ENCODE measurements around the gene ELAPOR1.

Gene ELAPOR1

DNA sequence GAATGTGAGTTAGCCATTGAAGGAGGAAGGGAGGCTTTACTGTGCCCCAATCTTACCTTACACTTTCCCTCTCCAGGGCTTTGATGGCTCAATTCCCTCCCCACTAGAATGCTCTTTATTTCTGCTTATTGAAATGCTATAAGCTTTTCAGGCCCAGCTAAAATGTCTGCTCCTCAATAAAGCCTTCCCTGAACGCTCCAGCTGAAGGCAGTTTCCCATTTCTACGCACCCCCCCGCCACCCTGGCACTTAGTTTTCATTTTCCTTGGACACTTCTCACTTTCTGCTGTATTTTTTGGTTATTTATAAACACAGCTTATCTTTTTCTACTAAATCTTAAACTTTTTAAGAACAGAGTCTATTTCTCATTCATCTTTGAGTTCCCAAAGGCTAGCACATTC lies 30.4 kb upstream of the ELAPOR1 start:
- peaks cover 8 to 11% of the 10 kb centered on the region in 2 donors for H3K4me1 ChIP-seq (ENCODE audit: control insufficient read depth in 1 of 2, insufficient read depth in 2 of 2, low read length in 2 of 2)
- H3K4me3 ChIP-seq (ENCODE audit: low read depth in 1 of 2, low read length in 2 of 2): no peak overlapping the region
- no peak overlapping the region for H3K27ac ChIP-seq (ENCODE audit: low read depth, low read length)
- H3K9me3 ChIP-seq (ENCODE audit: control insufficient read depth in 1 of 2, low read length in 2 of 2): no peaks in the 10 kb centered on the region
- H3K36me3 ChIP-seq (ENCODE audit: control insufficient read depth in 1 of 2, insufficient read depth in 2 of 2, low read length in 2 of 2): no peaks in the 10 kb centered on the region
- no peak overlapping the region for H3K9ac ChIP-seq (ENCODE audit: low read depth in 1 of 2, low read length in 2 of 2)
- H3K27me3 ChIP-seq (ENCODE audit: control insufficient read depth in 1 of 2, insufficient read depth in 2 of 2, low read length in 2 of 2): no peaks in the 10 kb centered on the region

DNA sequence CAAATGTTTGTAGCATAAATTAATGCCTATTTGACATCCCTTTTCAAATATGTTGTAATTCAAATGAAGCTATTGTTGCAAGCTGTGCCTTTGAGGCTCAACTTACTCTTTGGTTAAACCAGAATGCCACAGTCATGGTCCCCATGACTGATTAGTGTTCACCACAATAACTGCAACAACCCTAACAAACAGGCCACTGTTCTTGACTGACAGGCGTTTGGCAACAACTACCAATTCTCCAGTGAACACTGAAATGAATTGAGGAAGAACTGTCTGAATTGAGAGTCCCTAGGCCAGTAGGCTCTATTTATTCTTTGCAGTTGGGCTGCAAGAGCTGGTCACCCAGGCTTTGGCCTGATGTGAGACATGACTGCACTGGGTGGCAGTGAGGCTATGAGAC lies 30.0 kb upstream of the ELAPOR1 start:
- Histone ChIP-seq H3K9ac (ENCODE audit: low read depth in 1 of 2, low read length in 2 of 2) (no peak overlapping the region), H3K27me3 (ENCODE audit: control insufficient read depth in 1 of 2, insufficient read depth in 2 of 2, low read length in 2 of 2) (no peaks in the 10 kb centered on the region), H3K4me3 (ENCODE audit: low read depth in 1 of 2, low read length in 2 of 2) (no peak overlapping the region), H3K4me1 (ENCODE audit: control insufficient read depth in 1 of 2, insufficient read depth in 2 of 2, low read length in 2 of 2) (peaks cover 8 to 11% of the 10 kb centered on the region in 2 donors), H3K9me3 (ENCODE audit: control insufficient read depth in 1 of 2, low read length in 2 of 2) (no peaks in the 10 kb centered on the region), H3K36me3 (ENCODE audit: control insufficient read depth in 1 of 2, insufficient read depth in 2 of 2, low read length in 2 of 2) (no peaks in the 10 kb centered on the region), H3K27ac (ENCODE audit: low read depth, low read length) (no peak overlapping the region)

DNA sequence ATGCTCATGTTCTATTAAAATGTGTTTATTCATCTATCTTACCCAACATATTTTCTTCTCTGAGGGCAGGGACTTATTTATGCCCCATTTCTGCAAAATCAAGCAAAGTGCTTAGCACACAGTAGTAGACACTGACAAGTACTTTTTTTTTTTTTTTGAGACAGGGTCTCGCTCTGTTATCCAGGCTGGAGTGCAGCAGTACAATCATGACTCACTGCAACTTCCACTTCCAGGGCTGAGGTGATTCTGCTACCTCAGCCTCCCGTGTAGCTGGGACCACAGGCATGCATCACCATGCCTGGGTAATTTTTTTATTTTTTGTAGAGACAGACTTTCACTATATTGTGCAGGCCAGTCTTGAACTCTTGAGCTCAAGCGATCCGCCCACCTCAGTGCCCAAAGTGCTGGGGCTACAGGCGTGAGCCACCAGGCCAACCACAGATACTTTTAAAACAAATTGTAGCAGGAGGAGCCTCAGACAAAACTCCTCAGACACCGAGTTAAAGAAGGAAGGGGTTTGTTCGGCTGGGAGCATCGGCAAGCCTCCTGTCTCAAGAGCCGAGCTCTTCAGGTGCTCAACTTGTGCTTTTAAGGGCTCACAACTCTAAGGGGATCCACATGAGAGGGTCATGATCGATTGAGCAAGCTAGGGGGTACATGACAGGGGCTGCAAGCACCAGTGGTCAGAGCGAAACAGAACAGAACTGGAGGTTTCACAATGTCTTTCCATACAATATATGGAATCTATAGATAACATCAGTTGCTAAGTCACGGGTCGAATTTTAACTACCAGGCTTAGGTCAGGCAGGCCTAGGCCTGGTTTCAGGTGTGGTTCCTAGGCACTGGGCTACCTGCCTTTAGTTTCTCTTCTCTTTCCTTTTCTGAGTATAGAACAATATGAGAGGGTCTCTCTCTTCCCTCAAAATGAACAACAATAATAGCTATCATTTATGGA lies 29.1 kb upstream of the ELAPOR1 start:
- Histone ChIP-seq H3K27me3 (ENCODE audit: control insufficient read depth in 1 of 2, insufficient read depth in 2 of 2, low read length in 2 of 2) (no peaks in the 10 kb centered on the region), H3K4me3 (ENCODE audit: low read depth in 1 of 2, low read length in 2 of 2) (no peak overlapping the region), H3K9me3 (ENCODE audit: control insufficient read depth in 1 of 2, low read length in 2 of 2) (no peaks in the 10 kb centered on the region), H3K4me1 (ENCODE audit: control insufficient read depth in 1 of 2, insufficient read depth in 2 of 2, low read length in 2 of 2) (peaks cover 14% of the 10 kb centered on the region in 2 donors), H3K36me3 (ENCODE audit: control insufficient read depth in 1 of 2, insufficient read depth in 2 of 2, low read length in 2 of 2) (no peaks in the 10 kb centered on the region), H3K27ac (ENCODE audit: low read depth, low read length) (no peak overlapping the region), H3K9ac (ENCODE audit: low read depth in 1 of 2, low read length in 2 of 2) (no peak overlapping the region)

DNA sequence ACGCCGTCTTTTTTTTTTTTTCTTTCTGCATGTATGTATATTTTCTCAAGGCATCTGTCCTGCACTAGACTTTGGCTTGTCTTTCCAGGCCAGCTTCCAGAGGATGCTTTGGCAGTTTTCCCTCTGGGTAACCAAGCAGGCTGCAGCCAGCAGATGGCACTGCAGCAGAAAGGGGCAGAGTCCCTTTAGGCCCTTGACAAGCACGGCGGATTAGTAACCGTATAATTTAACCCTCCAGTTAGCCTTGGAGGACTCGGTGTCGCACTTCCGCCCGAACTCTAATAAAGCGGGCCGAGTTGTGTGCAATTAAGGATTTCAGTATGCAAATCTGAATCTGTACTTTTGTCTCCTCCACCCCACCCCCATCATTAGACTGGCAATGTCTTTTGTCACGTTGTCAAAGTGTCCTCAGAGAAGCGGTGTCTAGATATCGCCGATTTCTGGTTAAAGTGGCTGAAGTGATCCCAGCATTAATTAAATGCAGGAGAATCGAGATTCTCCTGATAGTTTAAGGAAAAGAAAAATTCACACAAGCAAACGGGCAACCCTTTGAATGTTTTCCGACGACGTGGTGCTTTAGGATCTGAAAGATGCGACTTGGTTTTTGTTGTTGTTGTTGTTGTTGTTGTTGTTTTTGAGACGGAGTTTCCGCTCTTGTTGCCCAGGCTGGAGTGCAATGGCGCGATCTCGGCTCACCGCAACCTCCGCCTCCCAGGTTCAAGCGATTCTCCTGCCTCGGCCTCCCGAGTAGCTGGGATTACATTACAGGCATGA lies 24.5 kb upstream of the ELAPOR1 start:
- Histone ChIP-seq H3K36me3 (ENCODE audit: control insufficient read depth in 1 of 2, insufficient read depth in 2 of 2, low read length in 2 of 2) (peaks cover 4 to 16% of the 10 kb centered on the region in 2 donors), H3K27me3 (ENCODE audit: control insufficient read depth in 1 of 2, insufficient read depth in 2 of 2, low read length in 2 of 2) (no peaks in the 10 kb centered on the region), H3K4me3 (ENCODE audit: low read depth in 1 of 2, low read length in 2 of 2) (peak overlapping the region; percentile 57 to 86), H3K27ac (ENCODE audit: low read depth, low read length) (no peak overlapping the region), H3K9me3 (ENCODE audit: control insufficient read depth in 1 of 2, low read length in 2 of 2) (no peaks in the 10 kb centered on the region), H3K4me1 (ENCODE audit: control insufficient read depth in 1 of 2, insufficient read depth in 2 of 2, low read length in 2 of 2) (peaks cover 21 to 28% of the 10 kb centered on the region in 2 donors), H3K9ac (ENCODE audit: low read depth in 1 of 2, low read length in 2 of 2) (no peak overlapping the region)

DNA sequence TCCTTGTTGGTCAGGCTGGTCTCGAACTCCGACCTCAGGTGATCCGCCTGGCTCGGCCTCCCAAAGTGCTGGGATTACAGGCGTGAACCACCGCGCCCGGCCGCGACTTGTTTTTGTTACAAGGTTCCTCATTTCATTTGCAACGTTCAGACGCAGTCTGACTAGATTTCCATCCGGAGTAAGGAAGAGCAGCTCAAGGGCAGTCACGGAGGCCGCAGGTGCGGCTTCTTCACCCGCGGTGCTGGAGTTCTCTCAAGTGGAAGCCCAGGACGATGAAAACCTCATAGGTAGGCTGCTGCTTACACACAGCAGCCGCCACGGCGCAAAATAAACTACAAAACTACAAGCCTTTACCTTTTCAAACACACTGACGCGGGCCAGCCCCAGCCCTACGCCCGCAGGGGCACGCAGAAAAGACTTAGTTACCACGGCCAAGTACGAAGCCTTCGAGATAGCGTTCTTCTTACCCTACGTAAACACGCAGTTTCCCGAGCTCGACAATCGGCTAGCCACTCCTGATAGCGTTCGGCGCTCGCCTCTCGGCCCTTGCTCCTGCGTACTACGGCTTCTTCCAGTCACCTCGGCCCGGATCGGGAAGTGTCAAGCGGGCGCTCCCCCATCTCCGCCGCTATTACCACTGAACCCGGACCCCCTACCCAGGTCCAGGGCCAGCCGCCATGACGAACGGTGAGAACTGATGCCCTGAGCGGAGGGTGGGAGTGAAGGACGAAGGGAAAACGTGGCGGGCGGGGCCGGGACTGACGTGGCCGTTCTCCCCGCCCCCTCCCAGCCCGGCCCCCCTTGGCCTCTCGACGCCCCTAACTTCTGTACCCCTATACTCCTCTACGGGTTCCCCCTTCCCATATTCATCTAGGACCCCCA lies 23.5 kb upstream of the ELAPOR1 start, which contains the start of gene TMEM167B:
TSS of gene TMEM167B (plus strand) at position 569 of the 882 bp plus-strand sequence. CDS start at position 678, 109 bp downstream.
- peak within 1 kb of the TSS; percentile 82 to 86 for H3K4me3 ChIP-seq (ENCODE audit: low read depth in 1 of 2, low read length in 2 of 2)
- peaks cover 19 to 27% of the 10 kb centered on the region in 2 donors for H3K4me1 ChIP-seq (ENCODE audit: control insufficient read depth in 1 of 2, insufficient read depth in 2 of 2, low read length in 2 of 2)
- H3K27me3 ChIP-seq (ENCODE audit: control insufficient read depth in 1 of 2, insufficient read depth in 2 of 2, low read length in 2 of 2): no peaks in the 10 kb centered on the region

DNA sequence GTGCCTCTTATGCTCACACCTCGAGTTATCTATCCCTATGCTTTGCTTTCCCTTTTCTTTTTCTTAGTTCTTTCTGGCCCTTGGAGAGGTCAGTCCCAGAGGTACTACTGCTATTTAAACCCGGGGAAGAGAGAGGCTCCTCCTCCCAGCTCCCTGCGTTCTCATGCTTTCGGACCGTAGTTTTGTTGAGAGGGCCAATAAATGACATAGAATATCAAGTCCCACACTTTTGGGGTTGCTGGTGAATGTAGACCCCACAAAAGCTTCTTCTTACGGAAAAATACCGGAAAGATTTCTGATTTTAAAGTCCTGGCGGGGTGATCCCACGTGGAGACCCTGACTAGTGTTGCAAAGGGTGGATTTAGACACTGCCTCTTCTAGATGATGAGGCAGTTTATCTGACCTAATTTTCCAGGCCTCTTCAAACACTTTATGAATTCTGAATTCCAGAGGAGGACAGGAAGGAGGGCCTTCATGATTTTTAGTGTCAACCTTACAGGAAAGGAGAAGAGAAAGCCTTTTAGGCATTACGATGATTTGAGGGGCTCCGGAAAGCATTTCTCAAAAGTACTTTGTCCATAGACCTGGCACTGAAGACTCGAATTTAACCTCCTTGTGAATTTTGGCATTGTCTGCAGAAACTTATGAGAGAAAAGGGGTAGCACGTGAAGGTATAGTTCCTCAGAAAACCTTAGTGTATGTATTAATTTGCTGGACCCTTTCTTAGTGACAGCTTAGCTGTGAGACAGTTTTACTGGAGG lies 22.7 kb upstream of the ELAPOR1 start:
- Histone ChIP-seq H3K27me3 (ENCODE audit: control insufficient read depth in 1 of 2, insufficient read depth in 2 of 2, low read length in 2 of 2) (no peaks in the 10 kb centered on the region), H3K36me3 (ENCODE audit: control insufficient read depth in 1 of 2, insufficient read depth in 2 of 2, low read length in 2 of 2) (peaks cover 9 to 30% of the 10 kb centered on the region in 2 donors), H3K9ac (ENCODE audit: low read depth in 1 of 2, low read length in 2 of 2) (peak overlapping the region; percentile 74 to 94), H3K9me3 (ENCODE audit: control insufficient read depth in 1 of 2, low read length in 2 of 2) (no peaks in the 10 kb centered on the region), H3K4me3 (ENCODE audit: low read depth in 1 of 2, low read length in 2 of 2) (peak overlapping the region; percentile 82 to 86), H3K4me1 (ENCODE audit: control insufficient read depth in 1 of 2, insufficient read depth in 2 of 2, low read length in 2 of 2) (peaks cover 23 to 27% of the 10 kb centered on the region in 2 donors), H3K27ac (ENCODE audit: low read depth, low read length) (peak overlapping the region; percentile 94)

More for the DNA sequence above, 23.5 kb upstream of the ELAPOR1 start, which contains the start of gene TMEM167B:
- Histone ChIP-seq H3K9me3 (ENCODE audit: control insufficient read depth in 1 of 2, low read length in 2 of 2) (no peaks in the 10 kb centered on the region), H3K9ac (ENCODE audit: low read depth in 1 of 2, low read length in 2 of 2) (peak within 1 kb of the TSS; percentile 74 to 94), H3K36me3 (ENCODE audit: control insufficient read depth in 1 of 2, insufficient read depth in 2 of 2, low read length in 2 of 2) (peaks cover 9 to 23% of the 10 kb centered on the region in 2 donors), H3K27ac (ENCODE audit: low read depth, low read length) (peak within 1 kb of the TSS; percentile 94)

DNA sequence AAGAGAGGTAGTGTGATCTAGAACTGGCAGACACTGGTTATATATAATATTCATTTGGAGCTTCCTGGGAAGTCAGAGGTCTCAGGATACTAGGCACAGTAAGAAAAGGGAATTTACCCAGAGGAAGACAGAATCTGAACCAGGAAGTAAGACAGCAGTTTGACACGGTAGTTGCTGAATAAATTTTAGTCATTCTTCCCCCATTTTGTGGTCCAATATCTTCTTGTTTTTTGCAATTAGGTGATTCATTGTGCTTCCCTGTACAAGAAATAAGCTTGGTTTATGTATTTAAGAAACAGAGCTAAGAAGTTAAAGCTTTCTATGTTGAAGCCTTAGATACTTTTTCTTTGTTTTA lies 22.1 kb upstream of the ELAPOR1 start:
- H3K9ac ChIP-seq (ENCODE audit: low read depth in 1 of 2, low read length in 2 of 2): peak overlapping the region; percentile 74 to 94
- H3K27me3 ChIP-seq (ENCODE audit: control insufficient read depth in 1 of 2, insufficient read depth in 2 of 2, low read length in 2 of 2): no peaks in the 10 kb centered on the region
- peaks cover 9 to 30% of the 10 kb centered on the region in 2 donors for H3K36me3 ChIP-seq (ENCODE audit: control insufficient read depth in 1 of 2, insufficient read depth in 2 of 2, low read length in 2 of 2)
- peak overlapping the region; percentile 94 for H3K27ac ChIP-seq (ENCODE audit: low read depth, low read length)
- H3K9me3 ChIP-seq (ENCODE audit: control insufficient read depth in 1 of 2, low read length in 2 of 2): no peaks in the 10 kb centered on the region
- peaks cover 24 to 27% of the 10 kb centered on the region in 2 donors for H3K4me1 ChIP-seq (ENCODE audit: control insufficient read depth in 1 of 2, insufficient read depth in 2 of 2, low read length in 2 of 2)
- peak overlapping the region; percentile 82 to 86 for H3K4me3 ChIP-seq (ENCODE audit: low read depth in 1 of 2, low read length in 2 of 2)

DNA sequence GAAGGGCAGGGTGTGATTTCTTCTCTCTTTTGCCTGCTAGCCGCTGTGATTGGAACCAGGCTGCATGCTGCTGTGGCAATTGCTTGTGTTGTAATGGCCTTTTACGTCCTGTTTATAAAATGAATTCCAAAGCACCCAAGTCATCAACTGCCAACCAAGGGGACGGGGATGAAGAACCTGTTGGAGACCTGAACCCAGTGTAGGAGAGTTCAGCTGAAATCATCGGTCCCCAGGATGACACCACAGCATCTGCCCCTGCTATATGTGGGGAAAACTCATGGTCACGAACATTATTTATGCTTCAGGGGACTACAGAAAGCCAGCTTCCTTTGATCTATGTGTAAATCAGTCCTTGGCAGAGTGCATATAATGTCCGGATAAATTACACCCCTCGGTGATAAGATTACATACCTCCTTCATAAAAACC lies 19.5 kb upstream of the ELAPOR1 start:
- Histone ChIP-seq H3K9ac (ENCODE audit: low read depth in 1 of 2, low read length in 2 of 2) (no peak overlapping the region), H3K27ac (ENCODE audit: low read depth, low read length) (no peak overlapping the region), H3K4me3 (ENCODE audit: low read depth in 1 of 2, low read length in 2 of 2) (no peak overlapping the region), H3K9me3 (ENCODE audit: control insufficient read depth in 1 of 2, low read length in 2 of 2) (no peaks in the 10 kb centered on the region), H3K4me1 (ENCODE audit: control insufficient read depth in 1 of 2, insufficient read depth in 2 of 2, low read length in 2 of 2) (peaks cover 23 to 25% of the 10 kb centered on the region in 2 donors), H3K27me3 (ENCODE audit: control insufficient read depth in 1 of 2, insufficient read depth in 2 of 2, low read length in 2 of 2) (no peaks in the 10 kb centered on the region), H3K36me3 (ENCODE audit: control insufficient read depth in 1 of 2, insufficient read depth in 2 of 2, low read length in 2 of 2) (peaks cover 9 to 30% of the 10 kb centered on the region in 2 donors)

DNA sequence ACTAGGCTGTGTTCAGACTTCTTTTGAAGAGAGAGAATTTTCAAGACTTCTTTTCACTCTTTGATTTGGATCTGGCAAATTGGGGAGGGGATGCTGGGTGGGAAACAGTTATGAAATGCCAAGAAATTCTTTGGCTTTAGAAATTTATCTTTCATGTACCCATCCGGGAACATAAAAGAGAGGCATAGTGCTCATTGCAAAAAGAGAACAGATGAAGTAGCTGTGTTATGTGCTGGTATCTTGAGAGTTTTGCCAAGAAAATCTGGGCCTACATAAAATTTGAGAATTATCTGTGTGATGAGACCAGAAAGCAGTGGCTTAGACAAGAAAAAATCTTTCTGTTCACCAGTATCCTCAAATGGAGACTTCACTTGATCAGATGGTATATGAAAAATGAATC lies 19.0 kb upstream of the ELAPOR1 start:
- no peak overlapping the region for H3K27ac ChIP-seq (ENCODE audit: low read depth, low read length)
- peaks cover 20 to 21% of the 10 kb centered on the region in 2 donors for H3K4me1 ChIP-seq (ENCODE audit: control insufficient read depth in 1 of 2, insufficient read depth in 2 of 2, low read length in 2 of 2)
- no peak overlapping the region for H3K4me3 ChIP-seq (ENCODE audit: low read depth in 1 of 2, low read length in 2 of 2)
- no peak overlapping the region for H3K9ac ChIP-seq (ENCODE audit: low read depth in 1 of 2, low read length in 2 of 2)
- no peaks in the 10 kb centered on the region for H3K9me3 ChIP-seq (ENCODE audit: control insufficient read depth in 1 of 2, low read length in 2 of 2)
- no peaks in the 10 kb centered on the region for H3K27me3 ChIP-seq (ENCODE audit: control insufficient read depth in 1 of 2, insufficient read depth in 2 of 2, low read length in 2 of 2)
- peaks cover 9 to 30% of the 10 kb centered on the region in 2 donors for H3K36me3 ChIP-seq (ENCODE audit: control insufficient read depth in 1 of 2, insufficient read depth in 2 of 2, low read length in 2 of 2)
